B cell (primary cell): ENCODE measurements around the gene DCAF4. TPM values are rescaled to one million over a fixed set of nuclear protein-coding genes. Genes with fewer than 3 reads are reported as not detected.

Experiments
- ATAC-seq: fragments of 200-7000 bp; cut with Tn5 transposase; one replicate; pipeline ENCODE4 v1.10.0; 2021; ENCODE audit warnings: low read depth, mild to moderate bottlenecking, moderate number of reproducible peaks, moderate library complexity
- CTCF ChIA-PET: fragments of 350-600 bp; sonication (Branson Sonifier 250); formaldehyde crosslinking; loops from one replicate; lab custom pipeline; 2021; ENCODE audit warnings: antibody characterized with exemption, inconsistent platforms; lab: Charles Lee
- POLR2A ChIA-PET: fragments of 350-600 bp; sonication (Branson Sonifier 250); formaldehyde crosslinking; loops from one replicate; lab custom pipeline; 2021; ENCODE audit warnings: antibody characterized with exemption; lab: Charles Lee
- DNase-seq: peaks from one replicate; pipeline ENCODE4 v3.0.0; 2013
- H2AFZ ChIP-seq: 2 replicates; pipeline ENCODE4 v1.6.1; 2012; ENCODE audit warnings: mild to moderate bottlenecking, low read depth, low read length; ENCODE audit not compliant: insufficient read depth, poor library complexity, severe bottlenecking
- H3K27ac ChIP-seq, 2 donors: 1 replicate in 1 of 2; 2 replicates in 1 of 2; pipeline ENCODE4 v1.5.1; 2012 to 2013; ENCODE audit warnings: low read length in 2 of 2, mild to moderate bottlenecking in 2 of 2, moderate library complexity in 1 of 2
- H3K27me3 ChIP-seq, 4 experiments: fragments of 200-600 bp in 1 of 4; sonication (generic) in 1 of 4; replicated peaks in 1 of 4; 1 replicate in 2 of 4; 2 replicates in 2 of 4; pipeline versions ENCODE4 v1.6.1 to v1.7.0; 2013 to 2016; ENCODE audit warnings: low read length in 3 of 4, mild to moderate bottlenecking in 2 of 4, mixed read lengths in 1 of 4, moderate library complexity in 1 of 4; ENCODE audit not compliant: insufficient read depth in 4 of 4, control insufficient read depth in 3 of 4; ENCODE audit errors: control extremely low read depth in 1 of 4
- H3K36me3 ChIP-seq, 2 experiments: replicated peaks in 1 of 2; 1 replicate in 1 of 2; 2 replicates in 1 of 2; pipeline versions ENCODE4 v1.6.1 to v1.7.1; 2013; ENCODE audit warnings: low read length in 1 of 2; ENCODE audit not compliant: insufficient read depth in 2 of 2, control insufficient read depth in 1 of 2; ENCODE audit errors: control extremely low read depth in 1 of 2, extremely low read depth in 1 of 2
- H3K4me1 ChIP-seq, 2 donors: fragments of 200-600 bp in 1 of 2; sonication (generic) in 1 of 2; 1 replicate in 1 of 2; 2 replicates in 1 of 2; pipeline versions ENCODE4 v1.5.1 to v1.6.1; 2013 to 2017; ENCODE audit warnings: low read length in 2 of 2; ENCODE audit not compliant: control insufficient read depth in 2 of 2, insufficient read depth in 2 of 2
- H3K4me2 ChIP-seq: replicated peaks from 2 replicates; pipeline ENCODE3; 2012; ENCODE audit warnings: mild to moderate bottlenecking, low read depth, low read length; ENCODE audit not compliant: poor library complexity, severe bottlenecking
- H3K4me3 ChIP-seq, 5 experiments: fragments of 200-600 bp in 1 of 5; sonication (generic) in 1 of 5; 1 replicate in 3 of 5; 2 replicates in 2 of 5; pipeline versions ENCODE4 v1.5.1 to v1.7.0; 2011 to 2016; ENCODE audit warnings: low read length in 4 of 5, mild to moderate bottlenecking in 4 of 5, low read depth in 2 of 5, control low read depth in 1 of 5, moderate library complexity in 1 of 5; ENCODE audit not compliant: insufficient read depth in 1 of 5; ENCODE audit errors: control extremely low read depth in 1 of 5, extremely low read depth in 1 of 5
- H3K79me2 ChIP-seq: fragments of 200-600 bp; sonication (generic); one replicate; pipeline ENCODE4 v1.6.0; 2016; ENCODE audit warnings: low read length; ENCODE audit not compliant: control insufficient read depth, insufficient read depth
- H3K9ac ChIP-seq: fragments of 200-600 bp; sonication (generic); 2 replicates; pipeline ENCODE4 v1.6.1; 2017; ENCODE audit warnings: mild to moderate bottlenecking, low read length, moderate library complexity
- H3K9me3 ChIP-seq, 3 donors: one replicate each; pipeline versions ENCODE4 v1.6.1 to v1.7.1; 2013; ENCODE audit warnings: low read length in 2 of 3; ENCODE audit not compliant: control insufficient read depth in 2 of 3, insufficient read depth in 1 of 3; ENCODE audit errors: control extremely low read depth in 1 of 3
- H4K20me1 ChIP-seq: 2 replicates; pipeline ENCODE4 v1.6.0; 2012; ENCODE audit warnings: mild to moderate bottlenecking, low read length; ENCODE audit not compliant: insufficient read depth, control insufficient read depth, poor library complexity, severe bottlenecking
- H3K27ac Mint-ChIP-seq: one replicate; pipeline ENCODE4 v1.8.0; 2021; ENCODE audit warnings: mixed read lengths
- H3K27me3 Mint-ChIP-seq: one replicate; pipeline ENCODE4 v1.8.0; 2021; ENCODE audit warnings: mixed read lengths
- H3K4me1 Mint-ChIP-seq: one replicate; pipeline ENCODE4 v1.8.0; 2021; ENCODE audit warnings: mixed read lengths
- H3K4me3 Mint-ChIP-seq: one replicate; pipeline ENCODE4 v1.8.0; 2021; ENCODE audit warnings: mixed read lengths
- H3K9me3 Mint-ChIP-seq: one replicate; pipeline ENCODE4 v1.8.0; 2022; ENCODE audit warnings: mixed read lengths; ENCODE audit not compliant: insufficient read depth
- CTCF ChIP-seq: fragments of 200-600 bp; IDR thresholded peaks from one replicate; pipeline ENCODE4 v1.8.0; 2022; ENCODE audit warnings: antibody characterized with exemption, mild to moderate bottlenecking
- EZH2 ChIP-seq: IDR thresholded peaks from 2 replicates; pipeline ENCODE4 v1.6.1; 2012; ENCODE audit warnings: borderline replicate concordance, low read depth, mild to moderate bottlenecking, moderate library complexity, low read length; ENCODE audit not compliant: insufficient read depth, poor library complexity, severe bottlenecking
- WGBS: methylation state at CpG from one replicate; pipeline ENCODE4 v1.1.5; 2013; ENCODE audit warnings: missing lambda C conversion rate; ENCODE audit not compliant: insufficient coverage; 5-methylcytosine and 5-hydroxymethylcytosine counted together
- intact Hi-C: fragments of 100-400 bp; cut with micrococcal nuclease; formaldehyde crosslinking; loops from one replicate; pipeline ENCODE4 v1.10.0; 2022
- polyA plus RNA-seq: library from polyadenylated mRNA; depleted of rRNA; stranded (reverse); fragments of >200 nt; gene quantifications from 2 replicates; pipeline ENCODE4 v1.2.3, GENCODE V29; 2012
- total RNA-seq, 2 donors: library from RNA; stranded (reverse); fragments of 120-200 nt in 1 of 2; gene quantifications; 1 replicate in 1 of 2; 2 replicates in 1 of 2; pipeline versions ENCODE4 v1.2.3 to v1.2.4, GENCODE V29; 2013 to 2022

Gene DCAF4
- total and polyA plus RNA-seq, 2 donors (not counting 1 experiment from before 2014, with no cell fraction given), result 35.3 to 54.6 TPM

DNA sequence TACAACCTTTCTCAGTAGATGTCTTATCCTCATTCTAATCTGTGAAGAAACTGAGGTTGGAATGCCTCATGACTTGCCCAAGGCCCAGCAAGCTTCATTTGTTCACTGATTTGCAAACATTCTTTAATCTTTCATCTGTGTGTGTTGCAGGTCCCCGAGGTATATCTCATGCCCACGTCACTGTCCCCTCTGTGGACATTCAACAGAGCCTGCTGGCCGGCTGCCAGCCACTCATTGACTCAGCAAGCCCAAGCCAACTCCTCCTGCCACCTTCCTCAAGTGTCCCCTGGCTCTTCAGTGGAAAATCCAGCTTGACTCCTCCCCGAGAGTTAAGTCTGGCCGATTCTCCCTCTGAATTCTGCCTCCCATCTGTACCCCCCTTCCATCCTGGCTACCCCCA, 1.9 kb upstream of the DCAF4 start:
- TF ChIP-seq EZH2 (no peak), CTCF (no peak)
- peaks cover 0 to 12% (median 1%) of the 10 kb centered on the region in 4 experiments for H3K27me3 ChIP-seq
- ChIA-PET POLR2A (no interaction called here), CTCF (interaction anchor here (1.2 to 1.5 kb wide), 2 partner anchors 15 to 410 kb away, joined by 4 to 6 read pairs; no protein-coding TSS in a partner anchor)
- H3K27me3 Mint-ChIP-seq, result peaks cover 19% of the 10 kb centered on the region
- no peak overlapping the region for H3K4me2 ChIP-seq
- no peak overlapping the region for H3K27ac ChIP-seq
- H3K4me1 ChIP-seq, result peaks cover 10 to 23% of the 10 kb centered on the region in 2 donors
- H3K4me3 ChIP-seq, result no peak overlapping the region
- intact Hi-C loops, result no loop called here
- 84% methylated on average over 5 of the region's 5 CpGs for WGBS
- DNase-seq, result no peak
- H3K27ac Mint-ChIP-seq, result no peak overlapping the region
- H3K4me3 Mint-ChIP-seq, result peak overlapping the region; percentile 23
- H3K36me3 ChIP-seq, result peaks cover 0 to 2% of the 10 kb centered on the region in 2 experiments
- H3K9me3 ChIP-seq, result no peaks in the 10 kb centered on the region
- H3K9ac ChIP-seq, result no peak overlapping the region
- ATAC-seq, result no peak
- H3K9me3 Mint-ChIP-seq, result no peaks in the 10 kb centered on the region
- H3K79me2 ChIP-seq, result peaks cover 13% of the 10 kb centered on the region
- peaks cover 12% of the 10 kb centered on the region for H4K20me1 ChIP-seq
- H3K4me1 Mint-ChIP-seq, result peaks cover 11% of the 10 kb centered on the region
- no peak overlapping the region for H2AFZ ChIP-seq

DNA sequence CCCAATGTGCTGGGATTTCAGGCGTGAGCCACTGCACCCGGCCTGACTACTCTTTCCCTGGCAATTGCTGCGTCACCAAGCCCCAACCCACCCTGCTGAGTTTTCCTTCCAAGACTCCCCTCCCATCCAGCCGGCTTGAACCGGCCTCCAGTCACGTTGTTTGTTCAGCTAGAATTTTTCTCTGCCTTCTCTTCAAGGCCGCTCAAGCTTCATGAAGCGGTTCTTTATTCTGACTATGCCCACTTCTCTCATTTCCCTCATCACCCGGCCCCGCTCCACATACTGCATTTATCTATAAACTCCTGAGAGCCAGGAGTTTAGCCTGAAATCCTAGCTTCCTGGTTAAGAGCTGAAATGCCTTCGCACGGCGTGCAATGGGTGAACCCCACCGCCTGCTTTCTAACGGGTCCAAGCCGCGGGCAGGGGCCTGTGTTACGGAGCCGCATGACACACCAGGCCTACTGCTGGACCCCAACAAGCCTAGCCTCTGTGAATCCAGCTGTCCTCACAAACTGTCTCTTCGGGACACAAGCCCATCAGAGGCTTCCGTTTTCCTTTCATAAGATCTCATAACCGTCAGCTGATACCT, 999 bp upstream of the DCAF4 start:
- peaks cover 0 to 4% (median 0%) of the 10 kb centered on the region in 4 experiments for H3K27me3 ChIP-seq
- no peaks in the 10 kb centered on the region for H3K9me3 ChIP-seq
- ATAC-seq (no peak), DNase-seq (no peak)
- peak overlapping the region; percentile 72 for H3K9ac ChIP-seq
- intact Hi-C loops, result loop anchor here (5.0 kb wide), 1 partner anchor 1687 kb away; the partner anchor contains the start of gene LTBP2
- ChIA-PET CTCF (interaction anchor here (0.7 to 1.8 kb wide), 6 partner anchors 16 to 411 kb away, joined by 4 to 9 read pairs (median 6); no protein-coding TSS in a partner anchor), POLR2A (no interaction called here)
- TF ChIP-seq EZH2, result no peak
- no peak for TF ChIP-seq CTCF
- H3K27ac Mint-ChIP-seq, result peak overlapping the region; percentile 95
- H3K36me3 ChIP-seq, result peaks cover 0 to 2% of the 10 kb centered on the region in 2 experiments
- peaks cover 22% of the 10 kb centered on the region for H3K79me2 ChIP-seq
- H4K20me1 ChIP-seq, result peaks cover 17% of the 10 kb centered on the region
- peak overlapping the region; percentile 79 for H3K4me2 ChIP-seq
- H3K9me3 Mint-ChIP-seq, result no peaks in the 10 kb centered on the region
- H3K27ac ChIP-seq, result no peak overlapping the region
- peaks cover 13% of the 10 kb centered on the region for H3K27me3 Mint-ChIP-seq
- H2AFZ ChIP-seq, result peak overlapping the region; percentile 87
- 93% methylated on average over 19 of the region's 22 CpGs for WGBS
- H3K4me3 ChIP-seq, result peak overlapping the region in 4 of 5 experiments; percentile 55 to 87 (median 72)
- peaks cover 10 to 23% of the 10 kb centered on the region in 2 donors for H3K4me1 ChIP-seq
- H3K4me1 Mint-ChIP-seq, result peaks cover 11% of the 10 kb centered on the region
- H3K4me3 Mint-ChIP-seq, result peak overlapping the region; percentile 99
